KMS-11 (cell line): ENCODE measurements around the gene ATXN7.

Source experiments
- H2AFZ ChIP-seq: fragments of 200-600 bp; sonication (generic); 2 replicates; pipeline ENCODE4 v1.6.1; 2016; ENCODE audit warnings: antibody characterized with exemption, mixed run types, low read depth
- H3K27ac ChIP-seq: fragments of 200-600 bp; sonication (generic); 2 replicates; pipeline ENCODE4 v1.6.1; 2016; ENCODE audit warnings: mild to moderate bottlenecking, mixed run types
- H3K27me3 ChIP-seq: fragments of 200-600 bp; sonication (generic); 2 replicates; pipeline ENCODE4 v1.6.1; 2017; ENCODE audit warnings: mild to moderate bottlenecking, low read depth, mixed run types, moderate library complexity; ENCODE audit not compliant: insufficient read depth
- H3K36me3 ChIP-seq: fragments of 200-600 bp; sonication (generic); 2 replicates; pipeline ENCODE4 v1.6.1; 2017; ENCODE audit warnings: mild to moderate bottlenecking, mixed run types; ENCODE audit not compliant: insufficient read depth
- H3K4me1 ChIP-seq: fragments of 200-600 bp; sonication (generic); 2 replicates; pipeline ENCODE4 v1.6.1; 2016; ENCODE audit warnings: mild to moderate bottlenecking, low read depth, mixed run types; ENCODE audit not compliant: poor library complexity, severe bottlenecking
- H3K4me2 ChIP-seq: fragments of 200-600 bp; sonication (generic); 2 replicates; pipeline ENCODE4 v1.7.0; 2016; ENCODE audit warnings: mild to moderate bottlenecking, mixed run types
- H3K4me3 ChIP-seq: fragments of 200-600 bp; sonication (generic); IDR thresholded peaks from 2 replicates; pipeline ENCODE4 v1.6.1; 2017; ENCODE audit warnings: low read depth, low read length, mixed read lengths; ENCODE audit not compliant: insufficient read depth
- H3K79me2 ChIP-seq: fragments of 200-600 bp; sonication (generic); 2 replicates; pipeline ENCODE4 v1.6.1; 2016; ENCODE audit warnings: low read depth, mixed run types; ENCODE audit not compliant: insufficient read depth
- H3K9ac ChIP-seq: fragments of 200-600 bp; sonication (generic); 2 replicates; pipeline ENCODE4 v1.6.1; 2016; ENCODE audit warnings: mild to moderate bottlenecking, mixed run types
- H4K20me1 ChIP-seq: fragments of 200-600 bp; sonication (generic); 2 replicates; pipeline ENCODE4 v1.6.1; 2016; ENCODE audit warnings: mild to moderate bottlenecking, mixed run types; ENCODE audit not compliant: insufficient read depth
- TF ChIP-seq, protein P1 (sequence below): fragments of 200-600 bp; sonication (generic); conservative IDR thresholded peaks from 2 replicates; pipeline ENCODE4 v1.6.1; 2017; ENCODE audit warnings: low read depth, mild to moderate bottlenecking, antibody characterized with exemption, low read length, moderate library complexity, mixed read lengths

The ATXN7 gene

DNA sequence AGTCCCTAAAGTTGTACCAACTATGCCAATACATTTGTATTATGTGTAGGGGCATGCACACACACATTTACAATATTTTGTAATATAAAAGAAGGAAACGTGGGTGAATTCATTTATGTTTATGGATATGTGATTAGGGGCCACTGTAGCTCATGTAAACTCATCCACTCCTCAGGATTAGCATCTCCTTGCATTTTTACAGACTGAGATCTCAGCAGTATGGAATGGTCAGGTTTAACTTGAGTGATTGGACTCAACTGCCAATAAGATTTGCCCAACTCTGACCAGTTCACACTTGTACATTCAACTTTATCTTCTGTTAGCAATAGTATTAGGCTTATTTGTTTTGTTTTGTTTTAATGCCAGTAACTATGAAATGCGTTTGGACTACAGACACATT, 123.2 kb downstream of the ATXN7 start:
- Histone ChIP-seq H3K36me3 (no peaks in the 10 kb centered on the region), H3K27ac (no peak overlapping the region)
- TF ChIP-seq, protein P1, sequence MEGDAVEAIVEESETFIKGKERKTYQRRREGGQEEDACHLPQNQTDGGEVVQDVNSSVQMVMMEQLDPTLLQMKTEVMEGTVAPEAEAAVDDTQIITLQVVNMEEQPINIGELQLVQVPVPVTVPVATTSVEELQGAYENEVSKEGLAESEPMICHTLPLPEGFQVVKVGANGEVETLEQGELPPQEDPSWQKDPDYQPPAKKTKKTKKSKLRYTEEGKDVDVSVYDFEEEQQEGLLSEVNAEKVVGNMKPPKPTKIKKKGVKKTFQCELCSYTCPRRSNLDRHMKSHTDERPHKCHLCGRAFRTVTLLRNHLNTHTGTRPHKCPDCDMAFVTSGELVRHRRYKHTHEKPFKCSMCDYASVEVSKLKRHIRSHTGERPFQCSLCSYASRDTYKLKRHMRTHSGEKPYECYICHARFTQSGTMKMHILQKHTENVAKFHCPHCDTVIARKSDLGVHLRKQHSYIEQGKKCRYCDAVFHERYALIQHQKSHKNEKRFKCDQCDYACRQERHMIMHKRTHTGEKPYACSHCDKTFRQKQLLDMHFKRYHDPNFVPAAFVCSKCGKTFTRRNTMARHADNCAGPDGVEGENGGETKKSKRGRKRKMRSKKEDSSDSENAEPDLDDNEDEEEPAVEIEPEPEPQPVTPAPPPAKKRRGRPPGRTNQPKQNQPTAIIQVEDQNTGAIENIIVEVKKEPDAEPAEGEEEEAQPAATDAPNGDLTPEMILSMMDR: no peak

DNA sequence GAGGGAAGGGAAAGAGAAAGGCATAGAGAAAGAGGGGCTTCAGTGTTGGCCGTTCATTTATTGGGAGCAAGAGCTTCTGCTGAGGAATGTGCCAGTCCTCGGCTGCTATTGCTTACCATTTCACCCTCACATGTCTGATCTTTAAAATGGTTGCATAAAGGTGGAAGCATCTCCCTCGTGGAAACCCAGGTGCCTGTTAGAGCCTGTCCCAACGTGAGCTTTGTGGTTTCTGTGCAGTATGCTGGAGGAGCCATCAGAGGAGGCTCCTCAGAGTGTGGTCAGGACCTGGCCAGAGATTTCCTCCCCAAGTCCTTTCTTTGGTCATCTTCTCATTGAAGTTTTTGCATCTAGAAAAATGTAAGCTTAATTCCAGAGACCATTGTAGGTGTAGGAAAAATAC, 125.3 kb downstream of the ATXN7 start:
- TF ChIP-seq, protein P1: no peak
- Histone ChIP-seq H3K4me2 (no peak overlapping the region), H3K9ac (no peak overlapping the region), H2AFZ (no peak overlapping the region), H3K36me3 (no peaks in the 10 kb centered on the region), H4K20me1 (no peaks in the 10 kb centered on the region), H3K27me3 (no peaks in the 10 kb centered on the region), H3K27ac (no peak overlapping the region), H3K79me2 (no peaks in the 10 kb centered on the region), H3K4me3 (no peak overlapping the region), H3K4me1 (peaks cover 3% of the 10 kb centered on the region)

More for the DNA sequence above, 123.2 kb downstream of the ATXN7 start:
- peaks cover 3% of the 10 kb centered on the region for H3K4me1 ChIP-seq
- no peaks in the 10 kb centered on the region for H4K20me1 ChIP-seq
- no peaks in the 10 kb centered on the region for H3K79me2 ChIP-seq
- H3K27me3 ChIP-seq: no peaks in the 10 kb centered on the region
- no peak overlapping the region for H3K9ac ChIP-seq
- H2AFZ ChIP-seq: no peak overlapping the region
- H3K4me2 ChIP-seq: no peak overlapping the region
- no peak overlapping the region for H3K4me3 ChIP-seq

DNA sequence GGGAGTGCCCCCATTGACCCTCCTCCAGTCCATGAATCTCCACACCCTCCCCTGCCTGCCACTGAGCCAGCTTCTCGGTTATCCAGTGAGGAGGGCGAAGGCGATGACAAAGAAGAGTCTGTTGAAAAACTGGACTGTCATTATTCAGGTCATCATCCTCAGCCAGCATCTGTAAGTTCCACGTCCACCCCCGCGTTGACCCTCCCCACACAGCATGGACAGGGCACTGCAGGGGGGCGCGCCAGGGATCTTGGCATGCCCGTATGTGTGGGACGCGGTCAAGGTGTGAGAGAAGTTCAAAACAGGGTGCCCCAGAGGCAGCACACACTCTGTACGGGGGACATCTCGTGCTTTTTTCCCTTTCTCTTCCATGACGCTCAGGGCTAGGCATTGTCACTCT, 126.5 kb downstream of the ATXN7 start:
- no peaks in the 10 kb centered on the region for H3K27me3 ChIP-seq
- no peaks in the 10 kb centered on the region for H3K79me2 ChIP-seq
- TF ChIP-seq, protein P1: no peak

DNA sequence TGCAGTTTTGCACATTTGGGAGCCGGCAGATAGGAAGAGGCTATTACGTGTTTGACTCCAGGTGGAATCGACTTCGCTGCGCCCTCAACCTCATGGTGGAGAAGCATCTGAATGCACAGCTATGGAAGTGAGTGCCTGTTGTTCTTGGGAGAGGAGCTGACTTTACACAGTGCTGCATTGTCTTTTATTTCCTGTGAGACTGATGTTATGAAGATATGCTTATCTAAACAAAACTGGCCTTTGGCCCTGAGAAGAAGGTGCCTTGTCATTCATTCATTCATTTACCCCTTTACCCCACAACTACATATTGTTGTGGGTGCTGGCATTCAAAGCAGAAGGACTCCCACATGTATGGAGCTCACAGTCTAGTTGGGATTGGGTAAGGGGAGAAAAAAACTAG, 127.1 kb downstream of the ATXN7 start:
- H3K4me2 ChIP-seq: no peak overlapping the region
- no peaks in the 10 kb centered on the region for H4K20me1 ChIP-seq
- H3K4me3 ChIP-seq: no peak overlapping the region
- peaks cover 3% of the 10 kb centered on the region for H3K4me1 ChIP-seq
- H3K27ac ChIP-seq: no peak overlapping the region
- no peaks in the 10 kb centered on the region for H3K36me3 ChIP-seq
- no peaks in the 10 kb centered on the region for H3K27me3 ChIP-seq
- TF ChIP-seq, protein P1: no peak
- no peaks in the 10 kb centered on the region for H3K79me2 ChIP-seq
- no peak overlapping the region for H3K9ac ChIP-seq
- H2AFZ ChIP-seq: no peak overlapping the region

More for the DNA sequence above, 126.5 kb downstream of the ATXN7 start:
- H3K36me3 ChIP-seq: no peaks in the 10 kb centered on the region
- H3K4me2 ChIP-seq: no peak overlapping the region
- no peak overlapping the region for H3K9ac ChIP-seq
- no peak overlapping the region for H2AFZ ChIP-seq
- H3K4me1 ChIP-seq: peaks cover 3% of the 10 kb centered on the region
- H4K20me1 ChIP-seq: no peaks in the 10 kb centered on the region
- H3K4me3 ChIP-seq: no peak overlapping the region
- H3K27ac ChIP-seq: no peak overlapping the region
